NCI-H1436 (cell line): ENCODE data around the gene UNC13C.
"Not testable (repeated sequence)": the region's sequence is repeated elsewhere in the genome, so short reads cannot be mapped to it uniquely, and the experiment has no call there.

Experiments
- DNase-seq: peaks from one replicate; lab custom pipeline; 2025; lab: John Stamatoyannopoulos, UW

The UNC13C gene

GRCh38 chr15:53978253-53978906 lies at the start of gene UNC13C:
UNC13C (plus strand) TSS chr15:53978441; CDS start chr15:54012904, 34,463 bp downstream.
- peak; percentile 7 for DNase-seq

- no peak for DNase-seq
Measured at GRCh38 chr15:53936137-53936536, 42.1 kb upstream of the UNC13C start.

GRCh38 chr15:53937632-53938031 lies 40.6 kb upstream of the UNC13C start:
- not testable (repeated sequence) for DNase-seq

GRCh38 chr15:53950572-53950971 lies 27.7 kb upstream of the UNC13C start:
- no peak for DNase-seq

- no peak for DNase-seq
Measured at GRCh38 chr15:53955396-53955795, 22.8 kb upstream of the UNC13C start.

- DNase-seq, result peak; percentile 11
Measured at GRCh38 chr15:53962646-53963561, 15.3 kb upstream of the UNC13C start.

GRCh38 chr15:53963801-53964200 lies 14.4 kb upstream of the UNC13C start:
- no peak for DNase-seq

GRCh38 chr15:53974121-53974520 lies 4.1 kb upstream of the UNC13C start:
- DNase-seq, result no peak

GRCh38 chr15:53974813-53975212 lies 3.4 kb upstream of the UNC13C start:
- no peak for DNase-seq

- DNase-seq, result peak; percentile 29
Measured at GRCh38 chr15:53976844-53977392, 1.3 kb upstream of the UNC13C start.

GRCh38 chr15:53979051-53979788 lies 979 bp downstream of the UNC13C start:
- no peak for DNase-seq

- no peak for DNase-seq
Measured at GRCh38 chr15:53980021-53980420, 1.8 kb downstream of the UNC13C start.

GRCh38 chr15:53982071-53982680 lies 3.9 kb downstream of the UNC13C start:
- DNase-seq, result no peak

- DNase-seq, result no peak
Measured at GRCh38 chr15:53982876-53983275, 4.6 kb downstream of the UNC13C start.

GRCh38 chr15:53984221-53984620 lies 6.0 kb downstream of the UNC13C start:
- DNase-seq, result no peak

GRCh38 chr15:53985562-53985961 lies 7.3 kb downstream of the UNC13C start:
- DNase-seq, result no peak

GRCh38 chr15:53987480-53987879 lies 9.2 kb downstream of the UNC13C start:
- no peak for DNase-seq

- no peak for DNase-seq
Measured at GRCh38 chr15:54007256-54007655, 29.0 kb downstream of the UNC13C start.

- no peak for DNase-seq
Measured at GRCh38 chr15:54011656-54012055, 33.4 kb downstream of the UNC13C start.

GRCh38 chr15:54014067-54014655 lies 35.9 kb downstream of the UNC13C start:
- no peak for DNase-seq

- DNase-seq, result no peak
Measured at GRCh38 chr15:54017251-54017650, 39.0 kb downstream of the UNC13C start.
